ENCODE measurements around the gene DNM3. TPM values are rescaled to one million over a fixed set of nuclear protein-coding genes. Genes with fewer than 3 reads are reported as not detected.

DNM3 gene
- total and polyA plus RNA-seq, 10 of the 15 experiments (the other 5 are each of a cell fraction or from before 2014, with no cell fraction given) = 0.03 to 1.5 (median 0.08) TPM; not detected in 3

DNA sequence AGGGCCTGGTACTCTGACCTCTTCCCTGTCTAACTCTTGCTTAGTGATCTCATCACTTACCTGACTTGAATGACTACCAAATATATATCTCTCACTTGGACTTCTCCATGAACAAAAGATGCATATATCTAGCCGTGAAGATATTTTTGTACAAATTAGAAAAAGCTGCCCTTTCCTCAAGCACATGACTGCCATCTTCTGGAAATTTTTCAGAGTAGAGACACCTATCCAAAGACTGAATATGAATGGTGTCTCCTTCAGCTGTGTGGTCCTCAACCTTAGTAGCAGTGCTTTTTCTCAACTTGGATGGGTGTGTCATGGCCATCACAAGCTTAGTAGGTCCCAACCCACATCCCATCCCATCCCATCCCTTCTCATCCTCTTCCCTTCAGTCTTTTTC lies 142.3 kb downstream of the DNM3 start (continued):
- TF ChIP-seq PAX8 (IDR thresholded peaks at IDR 0.05) (no peak), SMC3 (IDR thresholded peaks at IDR 0.05; ENCODE audit: borderline replicate concordance, low read length) (peak; percentile 29; the same call in 1 of the 2 replicates)

DNA sequence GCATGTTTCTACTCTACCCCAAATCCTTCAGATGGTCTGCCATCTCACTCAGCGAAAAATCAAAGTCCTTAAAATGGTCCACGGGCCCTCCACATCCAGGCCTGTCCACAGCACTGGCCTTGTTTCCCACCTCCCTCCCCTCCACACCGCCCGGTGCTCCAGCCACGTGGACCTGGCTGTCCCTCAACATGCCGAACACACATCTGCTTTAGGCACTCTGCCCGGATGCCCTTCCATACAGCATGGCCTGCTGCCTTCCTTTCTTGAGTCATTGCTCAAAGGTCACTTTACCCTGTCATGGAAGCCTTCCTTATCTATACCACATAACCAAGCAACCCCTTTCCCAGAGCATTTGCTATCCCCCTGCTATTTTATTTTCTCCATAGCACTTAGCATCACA lies 143.0 kb downstream of the DNM3 start:
- no peaks in the 10 kb centered on the region for H4K20me1 ChIP-seq (ENCODE audit: control insufficient read depth, insufficient read depth)
- FAIRE-seq = no peak
- RAD21 ChIA-PET (ENCODE audit: unreplicated experiment) = interaction anchor here (1.5 to 7.8 kb wide), 4 partner anchors 179 to 340 kb away, joined by 4 to 87 read pairs (median 18); no protein-coding TSS in a partner anchor
- 51% methylated on average over 7 of the region's 7 CpGs for WGBS (ENCODE audit: insufficient coverage, insufficient replicate concordance, low lambda C conversion rate, missing lambda C conversion rate)
- no peak for TF ChIP-seq NBN (IDR thresholded peaks at IDR 0.05)
- TF ChIP-seq RCOR1 (conservative IDR thresholded peaks at IDR 0.05; ENCODE audit: low read depth, low read length) = no peak
- TF ChIP-seq JUND (IDR thresholded peaks at IDR 0.05; ENCODE audit: low read depth, low read length) = no peak
- TF ChIP-seq GABPA (IDR thresholded peaks at IDR 0.05; ENCODE audit: low read depth) = no peak
- no peak for TF ChIP-seq RFX5 (IDR thresholded peaks at IDR 0.05; ENCODE audit: low read depth, low read length)
- TF ChIP-seq, protein P1, sequence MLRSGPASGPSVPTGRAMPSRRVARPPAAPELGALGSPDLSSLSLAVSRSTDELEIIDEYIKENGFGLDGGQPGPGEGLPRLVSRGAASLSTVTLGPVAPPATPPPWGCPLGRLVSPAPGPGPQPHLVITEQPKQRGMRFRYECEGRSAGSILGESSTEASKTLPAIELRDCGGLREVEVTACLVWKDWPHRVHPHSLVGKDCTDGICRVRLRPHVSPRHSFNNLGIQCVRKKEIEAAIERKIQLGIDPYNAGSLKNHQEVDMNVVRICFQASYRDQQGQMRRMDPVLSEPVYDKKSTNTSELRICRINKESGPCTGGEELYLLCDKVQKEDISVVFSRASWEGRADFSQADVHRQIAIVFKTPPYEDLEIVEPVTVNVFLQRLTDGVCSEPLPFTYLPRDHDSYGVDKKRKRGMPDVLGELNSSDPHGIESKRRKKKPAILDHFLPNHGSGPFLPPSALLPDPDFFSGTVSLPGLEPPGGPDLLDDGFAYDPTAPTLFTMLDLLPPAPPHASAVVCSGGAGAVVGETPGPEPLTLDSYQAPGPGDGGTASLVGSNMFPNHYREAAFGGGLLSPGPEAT (IDR thresholded peaks at IDR 0.05; ENCODE audit: low read depth) = no peak
- no peak for ATAC-seq
- CTCF ChIA-PET = interaction anchor here (1.0 to 14.3 kb wide), 12 partner anchors 15 to 416 kb away, joined by 3 to 322 read pairs (median 6); no protein-coding TSS in a partner anchor
- H3K4me2 ChIP-seq (ENCODE audit: control insufficient read depth, insufficient read depth) = no peak overlapping the region
- in situ Hi-C loops (cut with MboI) (loop anchor here (5.0 kb wide), 2 partner anchors 177 to 342 kb away; no protein-coding TSS in a partner anchor), intact Hi-C loops (cut with micrococcal nuclease; ENCODE audit: unreplicated experiment) (loop anchor here (2.0 kb wide), 1 partner anchor 329 kb away; no protein-coding TSS in a partner anchor)
- BruUV-seq (replicated peaks) = no TSS peak
- H3K27me3 ChIP-seq (replicated peaks in 1 of 2; ENCODE audit: control insufficient read depth in 2 of 2, insufficient read depth in 2 of 2, low read length in 1 of 2) = no peaks in the 10 kb centered on the region; a peak in 1 of 4 replicates
- H3K9ac ChIP-seq (ENCODE audit: control insufficient read depth, insufficient read depth, low read length) = no peak overlapping the region
- no peaks in the 10 kb centered on the region for H3K9me3 ChIP-seq (replicated peaks; ENCODE audit: control insufficient read depth, insufficient read depth, low read length)
- H3K79me2 ChIP-seq (ENCODE audit: control insufficient read depth, insufficient read depth, low read length) = no peaks in the 10 kb centered on the region
- no peaks in the 10 kb centered on the region for H3K4me1 ChIP-seq (ENCODE audit: control insufficient read depth, insufficient read depth, low read length)
- no peak overlapping the region for H2AFZ ChIP-seq (ENCODE audit: control insufficient read depth, low read depth, low read length)
- no peak overlapping the region for H3K27ac ChIP-seq (ENCODE audit: control insufficient read depth, insufficient read depth)
- POLR2A ChIA-PET = interaction anchor here (0.6 kb wide), 2 partner anchors 155 to 338 kb away, joined by 3 to 5 read pairs; no protein-coding TSS in a partner anchor
- no peak overlapping the region for H3K4me3 ChIP-seq
- DNase-seq (ENCODE audit: low read depth, low spot score) = no peak
- SMC1A ChIA-PET (ENCODE audit: uncharacterized antibody, unreplicated experiment) = interaction anchor here (0.7 to 9.3 kb wide), 5 partner anchors 13 to 340 kb away, joined by 3 to 142 read pairs (median 6); no protein-coding TSS in a partner anchor
- H3K36me3 ChIP-seq (ENCODE audit: control insufficient read depth in 2 of 2, insufficient read depth in 2 of 2, low read length in 1 of 2) = no peaks in the 10 kb centered on the region

Data from GM12878 (cell line).